ENCODE results near the gene NUDT16. TPM values are rescaled to one million over a fixed set of nuclear protein-coding genes. Genes with fewer than 3 reads are reported as not detected.

The NUDT16 gene
- total RNA-seq, 2 experiments from 2014 or later, result 4.7 to 5.7 TPM

- Mint-ChIP-seq H3K36me3 (ENCODE audit: low read depth) (no peaks in the 10 kb centered on the region), H3K27me3 (peaks cover 4% of the 10 kb centered on the region), H3K27ac (no peak overlapping the region), H3K4me1 (ENCODE audit: low read depth) (no peaks in the 10 kb centered on the region), H3K9me3 (no peaks in the 10 kb centered on the region), H3K4me3 (no peak overlapping the region)
- H3K9me3 ChIP-seq (ENCODE audit: control insufficient read depth in 1 of 2, insufficient read depth in 1 of 2, low read length in 2 of 2), result no peaks in the 10 kb centered on the region
- no peaks in the 10 kb centered on the region for H3K27me3 ChIP-seq (ENCODE audit: control insufficient read depth in 1 of 2, insufficient read depth in 2 of 2, low read length in 2 of 2)
- no peak overlapping the region for H3K4me3 ChIP-seq (ENCODE audit: low read length)
- CTCF ChIA-PET, result no interaction called here
- ATAC-seq (ENCODE audit: poor library complexity) (no peak), DNase-seq (no peak)
- no peaks in the 10 kb centered on the region for H3K4me1 ChIP-seq (ENCODE audit: insufficient read depth, low read length)
- intact Hi-C loops (cut with DNase I, micrococcal nuclease), result no loop called here
- POLR2A ChIA-PET, result no interaction called here
- no peak overlapping the region for H3K27ac ChIP-seq (ENCODE audit: low read depth in 1 of 2, low read length in 2 of 2)
- no peak for TF ChIP-seq CTCF (IDR thresholded peaks at IDR 0.05)
- no peaks in the 10 kb centered on the region for H3K36me3 ChIP-seq (ENCODE audit: insufficient read depth, low read length)
These were observed 12.8 kb downstream of the NUDT16 start for GRCh38 chr3:131394400-131394799.

- Histone ChIP-seq H3K4me3 (ENCODE audit: low read length) (no peak overlapping the region), H3K27ac (ENCODE audit: low read depth in 1 of 2, low read length in 2 of 2) (no peak overlapping the region), H3K27me3 (ENCODE audit: control insufficient read depth in 1 of 2, insufficient read depth in 2 of 2, low read length in 2 of 2) (no peaks in the 10 kb centered on the region), H3K9me3 (ENCODE audit: control insufficient read depth in 1 of 2, insufficient read depth in 1 of 2, low read length in 2 of 2) (no peaks in the 10 kb centered on the region), H3K36me3 (ENCODE audit: insufficient read depth, low read length) (no peaks in the 10 kb centered on the region), H3K4me1 (ENCODE audit: insufficient read depth, low read length) (no peaks in the 10 kb centered on the region)
- Mint-ChIP-seq H3K9me3 (no peaks in the 10 kb centered on the region), H3K27me3 (peaks cover 4% of the 10 kb centered on the region), H3K4me1 (ENCODE audit: low read depth) (no peaks in the 10 kb centered on the region), H3K27ac (no peak overlapping the region), H3K4me3 (no peak overlapping the region), H3K36me3 (ENCODE audit: low read depth) (no peaks in the 10 kb centered on the region)
- ChIA-PET CTCF (no interaction called here), POLR2A (no interaction called here)
- DNase-seq (no peak), ATAC-seq (ENCODE audit: poor library complexity) (no peak)
- no peak for TF ChIP-seq CTCF (IDR thresholded peaks at IDR 0.05)
- intact Hi-C loops (cut with DNase I, micrococcal nuclease), result no loop called here
These were observed 14.6 kb downstream of the NUDT16 start for GRCh38 chr3:131396170-131396569.

GRCh38 chr3:131397889-131398288, 16.3 kb downstream of the NUDT16 start:
- H3K9me3 ChIP-seq (ENCODE audit: control insufficient read depth in 1 of 2, insufficient read depth in 1 of 2, low read length in 2 of 2), result no peaks in the 10 kb centered on the region
- no peaks in the 10 kb centered on the region for H3K4me1 Mint-ChIP-seq (ENCODE audit: low read depth)
- H3K36me3 ChIP-seq (ENCODE audit: insufficient read depth, low read length), result no peaks in the 10 kb centered on the region
- H3K27me3 ChIP-seq (ENCODE audit: control insufficient read depth in 1 of 2, insufficient read depth in 2 of 2, low read length in 2 of 2), result no peaks in the 10 kb centered on the region
- ATAC-seq (ENCODE audit: poor library complexity), result no peak
- CTCF ChIA-PET, result no interaction called here
- no peak overlapping the region for H3K4me3 ChIP-seq (ENCODE audit: low read length)
- no peak for TF ChIP-seq CTCF (IDR thresholded peaks at IDR 0.05)
- no peak for DNase-seq
- H3K4me3 Mint-ChIP-seq, result no peak overlapping the region
- H3K9me3 Mint-ChIP-seq, result no peaks in the 10 kb centered on the region
- H3K4me1 ChIP-seq (ENCODE audit: insufficient read depth, low read length), result no peaks in the 10 kb centered on the region
- no peak overlapping the region for H3K27ac Mint-ChIP-seq
- POLR2A ChIA-PET, result no interaction called here
- intact Hi-C loops (cut with DNase I, micrococcal nuclease), result no loop called here
- H3K36me3 Mint-ChIP-seq (ENCODE audit: low read depth), result no peaks in the 10 kb centered on the region
- peaks cover 4% of the 10 kb centered on the region for H3K27me3 Mint-ChIP-seq
- H3K27ac ChIP-seq (ENCODE audit: low read depth in 1 of 2, low read length in 2 of 2), result no peak overlapping the region
